ENCODE data around the gene SLC25A22.

SLC25A22 gene

DNA sequence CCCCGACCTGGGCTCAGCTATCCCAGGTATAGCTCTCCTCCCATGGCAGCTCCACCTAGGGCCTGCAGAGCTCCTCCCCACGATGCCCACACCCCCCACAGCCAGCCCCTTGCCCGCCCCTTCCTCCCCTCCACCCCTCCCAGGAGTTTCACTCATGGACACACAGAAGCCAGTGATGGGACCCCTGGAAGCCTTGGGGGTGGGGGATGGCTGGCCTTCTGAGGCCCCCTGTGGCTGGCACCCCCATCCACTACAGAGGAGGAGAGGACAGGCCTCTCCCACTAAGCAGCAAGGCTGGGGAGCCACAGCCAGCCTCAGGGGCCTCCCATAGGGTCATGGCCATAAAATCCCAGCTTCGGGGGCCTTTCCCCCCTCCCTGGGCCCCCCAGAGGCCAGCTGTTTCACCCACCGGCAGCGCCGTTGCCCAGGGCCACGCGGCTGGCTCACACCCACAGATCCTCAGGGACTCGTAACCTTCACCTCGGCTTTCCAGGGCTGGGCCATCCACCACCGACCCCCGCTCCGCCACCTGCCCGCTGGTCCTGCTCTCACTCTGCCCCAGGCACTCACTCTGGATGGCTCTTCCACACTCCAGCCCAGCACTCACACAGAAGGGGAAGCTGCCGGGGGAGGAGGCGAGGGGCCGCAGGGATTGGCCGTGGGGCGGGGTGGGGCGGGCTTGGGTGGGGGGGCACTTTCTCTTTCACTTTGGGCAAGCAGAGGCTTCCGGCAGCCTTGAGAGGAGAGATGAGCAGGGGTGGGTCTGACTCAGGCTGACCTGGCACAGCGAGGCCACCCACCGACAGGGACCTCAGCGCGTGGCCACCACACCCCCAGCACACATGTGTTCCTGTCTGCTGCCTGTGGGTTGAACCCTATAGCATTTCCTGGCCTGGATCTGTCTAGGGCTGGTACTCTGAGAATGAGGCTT lies 2.2 kb downstream of the SLC25A22 start:
- TF ChIP-seq, protein P1, sequence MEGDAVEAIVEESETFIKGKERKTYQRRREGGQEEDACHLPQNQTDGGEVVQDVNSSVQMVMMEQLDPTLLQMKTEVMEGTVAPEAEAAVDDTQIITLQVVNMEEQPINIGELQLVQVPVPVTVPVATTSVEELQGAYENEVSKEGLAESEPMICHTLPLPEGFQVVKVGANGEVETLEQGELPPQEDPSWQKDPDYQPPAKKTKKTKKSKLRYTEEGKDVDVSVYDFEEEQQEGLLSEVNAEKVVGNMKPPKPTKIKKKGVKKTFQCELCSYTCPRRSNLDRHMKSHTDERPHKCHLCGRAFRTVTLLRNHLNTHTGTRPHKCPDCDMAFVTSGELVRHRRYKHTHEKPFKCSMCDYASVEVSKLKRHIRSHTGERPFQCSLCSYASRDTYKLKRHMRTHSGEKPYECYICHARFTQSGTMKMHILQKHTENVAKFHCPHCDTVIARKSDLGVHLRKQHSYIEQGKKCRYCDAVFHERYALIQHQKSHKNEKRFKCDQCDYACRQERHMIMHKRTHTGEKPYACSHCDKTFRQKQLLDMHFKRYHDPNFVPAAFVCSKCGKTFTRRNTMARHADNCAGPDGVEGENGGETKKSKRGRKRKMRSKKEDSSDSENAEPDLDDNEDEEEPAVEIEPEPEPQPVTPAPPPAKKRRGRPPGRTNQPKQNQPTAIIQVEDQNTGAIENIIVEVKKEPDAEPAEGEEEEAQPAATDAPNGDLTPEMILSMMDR (IDR thresholded peaks at IDR 0.05; ENCODE audit: insufficient read depth, low read depth, low read length, missing control alignments): no peak
- H3K4me3 ChIP-seq (ENCODE audit: low read depth, low read length): peak overlapping the region; percentile 92
- DNase-seq (ENCODE audit: low read depth): peak; percentile 86

DNA sequence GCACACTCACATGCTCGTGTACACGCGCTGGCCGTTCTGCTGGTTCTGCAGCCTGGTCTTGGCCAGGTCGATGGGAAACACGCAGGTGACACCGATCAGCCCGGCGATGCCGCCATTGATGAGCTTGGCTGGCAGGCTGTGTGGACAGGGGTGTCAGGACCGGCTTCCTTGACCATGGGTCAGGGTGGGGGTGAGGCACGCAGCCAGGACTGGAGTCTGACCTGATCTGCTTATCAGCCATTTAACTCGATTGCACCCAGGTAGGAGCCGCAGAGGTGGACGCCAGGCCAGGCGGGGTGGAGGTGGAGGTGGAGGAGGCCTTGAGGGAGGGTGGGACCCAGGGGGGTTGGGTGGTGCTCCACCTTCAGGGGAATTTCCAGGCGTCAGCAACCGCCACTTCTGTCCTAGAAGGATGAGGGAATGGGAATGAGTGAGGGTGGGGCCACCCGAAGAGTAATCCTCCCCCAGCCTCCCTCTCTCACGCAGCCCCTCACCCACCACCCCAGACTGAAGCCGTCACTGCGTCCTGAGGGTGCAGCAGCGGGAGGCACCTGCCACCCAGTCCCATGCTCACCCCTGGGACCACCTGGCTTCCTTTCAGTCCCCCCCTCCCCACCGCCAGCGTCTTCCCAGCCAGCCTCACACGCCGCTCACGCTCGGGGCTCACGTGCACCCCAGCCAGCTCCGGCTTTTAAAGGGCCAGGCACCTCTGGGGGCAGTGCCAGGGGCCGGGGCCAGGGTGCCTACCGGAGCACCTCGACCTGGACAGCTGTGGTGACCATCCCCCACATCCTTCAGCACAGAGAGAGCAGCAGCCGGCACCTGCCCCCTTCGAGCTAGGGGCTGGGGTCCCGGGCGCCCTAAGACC lies 3.1 kb downstream of the SLC25A22 start:
- peak overlapping the region; percentile 92 for H3K4me3 ChIP-seq (ENCODE audit: low read depth, low read length)
- TF ChIP-seq, protein P1 (IDR thresholded peaks at IDR 0.05; ENCODE audit: insufficient read depth, low read depth, low read length, missing control alignments): no peak
- DNase-seq (ENCODE audit: low read depth): peak; percentile 41

DNA sequence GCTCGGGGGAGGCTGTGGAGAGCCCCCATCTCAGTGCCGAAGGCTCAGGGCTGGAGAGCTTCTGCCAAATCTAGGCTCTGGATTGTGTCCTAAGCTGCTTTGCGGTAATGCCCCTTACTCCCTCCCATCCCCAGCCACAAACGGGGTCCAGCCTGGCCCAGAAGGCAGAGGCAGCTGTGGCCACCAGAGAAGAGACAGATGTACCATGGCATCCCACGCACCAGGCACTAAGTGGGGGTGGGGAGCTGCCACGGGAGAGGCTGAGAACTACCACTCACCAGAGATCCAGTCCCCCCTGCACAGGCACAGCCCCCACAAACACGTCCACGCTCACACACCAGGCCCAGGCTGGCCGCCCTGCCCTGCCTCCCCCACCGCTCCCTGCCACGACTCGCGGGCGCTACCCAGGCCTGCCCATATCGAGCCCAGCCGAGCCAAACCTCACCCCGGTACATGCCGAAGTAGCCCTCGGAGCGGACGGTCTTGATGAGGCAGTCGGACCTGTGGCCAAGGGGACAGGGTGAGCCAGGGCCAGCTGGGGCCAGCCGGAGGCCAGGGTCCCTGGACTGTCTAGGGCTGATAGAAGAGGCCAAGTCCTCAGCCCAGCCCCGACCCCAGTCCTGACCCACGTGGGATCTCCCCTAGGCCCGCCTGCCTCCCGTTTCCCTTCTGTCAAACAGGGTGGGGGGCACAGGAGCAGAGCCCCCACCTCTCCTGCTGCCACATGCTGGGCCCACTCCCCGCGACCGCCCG lies 3.9 kb downstream of the SLC25A22 start:
- TF ChIP-seq, protein P1 (IDR thresholded peaks at IDR 0.05; ENCODE audit: insufficient read depth, low read depth, low read length, missing control alignments): no peak
- DNase-seq (ENCODE audit: low read depth): no peak
- H3K4me3 ChIP-seq (ENCODE audit: low read depth, low read length): no peak overlapping the region

DNA sequence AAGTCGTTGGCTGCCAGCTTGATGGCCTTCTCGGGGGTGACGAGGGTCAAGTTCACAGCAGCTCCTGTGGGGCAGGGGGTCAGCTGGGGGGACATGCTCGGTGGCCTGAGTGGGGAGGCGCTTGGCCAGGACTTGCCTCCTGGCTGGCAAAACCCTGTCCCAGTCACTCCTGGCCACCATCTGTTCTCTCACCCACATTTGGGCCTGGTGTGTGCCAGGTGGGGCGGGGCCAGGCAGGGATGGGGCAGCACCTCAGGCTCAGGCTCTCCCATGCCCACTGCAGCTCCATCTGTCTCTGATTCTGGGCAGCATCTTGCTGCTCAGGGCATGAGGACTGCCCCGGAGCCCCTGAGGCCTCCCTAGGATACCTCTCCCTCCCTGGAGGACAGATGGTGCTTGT lies 4.5 kb downstream of the SLC25A22 start:
- TF ChIP-seq, protein P1 (IDR thresholded peaks at IDR 0.05; ENCODE audit: insufficient read depth, low read depth, low read length, missing control alignments): no peak
- H3K4me3 ChIP-seq (ENCODE audit: low read depth, low read length): no peak overlapping the region
- no peak for DNase-seq (ENCODE audit: low read depth)

DNA sequence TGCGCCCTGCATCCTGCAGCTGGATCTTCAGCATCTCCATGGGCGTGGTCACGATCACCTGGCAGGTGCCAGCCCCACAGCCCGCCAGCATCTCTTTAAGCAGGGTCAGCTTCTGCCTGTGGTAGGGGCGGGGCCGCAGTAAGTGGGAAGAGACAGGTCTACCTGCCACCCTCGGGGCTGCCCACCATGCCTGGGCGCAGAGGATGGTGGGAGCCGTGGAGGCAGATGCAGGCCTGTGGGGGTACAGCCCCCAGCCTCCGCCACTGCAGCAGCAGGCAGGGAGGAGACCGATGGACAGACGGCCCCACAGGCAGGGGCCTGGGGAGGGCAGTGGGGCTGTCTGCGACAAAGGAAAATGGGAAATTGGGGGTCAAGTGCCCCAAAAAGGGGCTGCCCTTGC lies 5.2 kb downstream of the SLC25A22 start:
- TF ChIP-seq, protein P1 (IDR thresholded peaks at IDR 0.05; ENCODE audit: insufficient read depth, low read depth, low read length, missing control alignments): no peak
- DNase-seq (ENCODE audit: low read depth): no peak

DNA sequence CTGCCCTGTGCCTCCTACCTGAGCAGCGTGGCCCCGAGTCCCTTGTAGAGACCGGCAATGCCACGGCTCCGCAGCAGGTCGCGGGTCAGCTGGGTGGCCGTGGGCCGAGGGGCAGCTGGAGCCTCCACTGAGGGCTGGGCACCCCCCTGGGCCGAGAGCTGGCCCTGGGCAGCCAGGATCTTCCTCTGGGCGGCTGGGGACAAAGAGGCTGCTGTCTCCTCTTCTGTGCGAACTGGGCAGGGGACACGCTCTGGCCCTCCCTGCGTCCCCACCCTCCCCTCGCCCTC lies 5.6 kb downstream of the SLC25A22 start:
- TF ChIP-seq, protein P1 (IDR thresholded peaks at IDR 0.05; ENCODE audit: insufficient read depth, low read depth, low read length, missing control alignments): no peak
- H3K4me3 ChIP-seq (ENCODE audit: low read depth, low read length): no peak overlapping the region
- DNase-seq (ENCODE audit: low read depth): no peak

More for the DNA sequence above, 5.2 kb downstream of the SLC25A22 start:
- no peak overlapping the region for H3K4me3 ChIP-seq (ENCODE audit: low read depth, low read length)
